ENCODE results near the gene RPL32. TPM values are rescaled to one million over a fixed set of nuclear protein-coding genes. Genes with fewer than 3 reads are reported as not detected.

The RPL32 gene
- total and polyA plus RNA-seq, 9 of the 15 experiments (the other 6 are each of a cell fraction or from before 2014, with no cell fraction given) = 2,738 to 6,200 (median 4,286) TPM

DNA sequence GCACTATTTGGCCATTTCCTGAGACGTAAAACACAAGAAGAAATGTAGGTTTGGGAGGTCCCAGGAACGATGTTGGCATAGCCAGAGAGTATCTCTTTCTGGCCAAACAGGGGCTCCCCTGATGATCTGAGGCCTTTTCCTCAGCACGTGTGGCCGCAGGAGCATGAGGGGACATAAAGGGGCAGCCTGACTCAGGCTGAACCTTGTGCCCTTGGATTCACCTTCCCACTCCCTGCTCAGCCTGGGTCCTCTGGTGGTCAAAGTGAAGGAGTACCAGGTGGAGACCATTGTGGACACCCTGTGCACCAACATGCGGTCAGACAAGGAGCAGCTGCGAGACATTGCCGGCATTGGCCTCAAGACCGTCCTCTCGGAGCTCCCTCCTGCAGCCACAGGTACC lies 34.3 kb downstream of the RPL32 start (continued):
- TF ChIP-seq, protein P1, sequence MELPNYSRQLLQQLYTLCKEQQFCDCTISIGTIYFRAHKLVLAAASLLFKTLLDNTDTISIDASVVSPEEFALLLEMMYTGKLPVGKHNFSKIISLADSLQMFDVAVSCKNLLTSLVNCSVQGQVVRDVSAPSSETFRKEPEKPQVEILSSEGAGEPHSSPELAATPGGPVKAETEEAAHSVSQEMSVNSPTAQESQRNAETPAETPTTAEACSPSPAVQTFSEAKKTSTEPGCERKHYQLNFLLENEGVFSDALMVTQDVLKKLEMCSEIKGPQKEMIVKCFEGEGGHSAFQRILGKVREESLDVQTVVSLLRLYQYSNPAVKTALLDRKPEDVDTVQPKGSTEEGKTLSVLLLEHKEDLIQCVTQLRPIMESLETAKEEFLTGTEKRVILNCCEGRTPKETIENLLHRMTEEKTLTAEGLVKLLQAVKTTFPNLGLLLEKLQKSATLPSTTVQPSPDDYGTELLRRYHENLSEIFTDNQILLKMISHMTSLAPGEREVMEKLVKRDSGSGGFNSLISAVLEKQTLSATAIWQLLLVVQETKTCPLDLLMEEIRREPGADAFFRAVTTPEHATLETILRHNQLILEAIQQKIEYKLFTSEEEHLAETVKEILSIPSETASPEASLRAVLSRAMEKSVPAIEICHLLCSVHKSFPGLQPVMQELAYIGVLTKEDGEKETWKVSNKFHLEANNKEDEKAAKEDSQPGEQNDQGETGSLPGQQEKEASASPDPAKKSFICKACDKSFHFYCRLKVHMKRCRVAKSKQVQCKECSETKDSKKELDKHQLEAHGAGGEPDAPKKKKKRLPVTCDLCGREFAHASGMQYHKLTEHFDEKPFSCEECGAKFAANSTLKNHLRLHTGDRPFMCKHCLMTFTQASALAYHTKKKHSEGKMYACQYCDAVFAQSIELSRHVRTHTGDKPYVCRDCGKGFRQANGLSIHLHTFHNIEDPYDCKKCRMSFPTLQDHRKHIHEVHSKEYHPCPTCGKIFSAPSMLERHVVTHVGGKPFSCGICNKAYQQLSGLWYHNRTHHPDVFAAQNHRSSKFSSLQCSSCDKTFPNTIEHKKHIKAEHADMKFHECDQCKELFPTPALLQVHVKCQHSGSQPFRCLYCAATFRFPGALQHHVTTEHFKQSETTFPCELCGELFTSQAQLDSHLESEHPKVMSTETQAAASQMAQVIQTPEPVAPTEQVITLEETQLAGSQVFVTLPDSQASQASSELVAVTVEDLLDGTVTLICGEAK (IDR thresholded peaks at IDR 0.05) = no peak
- TF ChIP-seq, protein P1 (CRISPR knock-in tag; IDR thresholded peaks at IDR 0.05) = no peak
- no peak for TF ChIP-seq KLF16 (IDR thresholded peaks at IDR 0.05)
- no peak for TF ChIP-seq NFIC (IDR thresholded peaks at IDR 0.05)
- TF ChIP-seq, protein P2, sequence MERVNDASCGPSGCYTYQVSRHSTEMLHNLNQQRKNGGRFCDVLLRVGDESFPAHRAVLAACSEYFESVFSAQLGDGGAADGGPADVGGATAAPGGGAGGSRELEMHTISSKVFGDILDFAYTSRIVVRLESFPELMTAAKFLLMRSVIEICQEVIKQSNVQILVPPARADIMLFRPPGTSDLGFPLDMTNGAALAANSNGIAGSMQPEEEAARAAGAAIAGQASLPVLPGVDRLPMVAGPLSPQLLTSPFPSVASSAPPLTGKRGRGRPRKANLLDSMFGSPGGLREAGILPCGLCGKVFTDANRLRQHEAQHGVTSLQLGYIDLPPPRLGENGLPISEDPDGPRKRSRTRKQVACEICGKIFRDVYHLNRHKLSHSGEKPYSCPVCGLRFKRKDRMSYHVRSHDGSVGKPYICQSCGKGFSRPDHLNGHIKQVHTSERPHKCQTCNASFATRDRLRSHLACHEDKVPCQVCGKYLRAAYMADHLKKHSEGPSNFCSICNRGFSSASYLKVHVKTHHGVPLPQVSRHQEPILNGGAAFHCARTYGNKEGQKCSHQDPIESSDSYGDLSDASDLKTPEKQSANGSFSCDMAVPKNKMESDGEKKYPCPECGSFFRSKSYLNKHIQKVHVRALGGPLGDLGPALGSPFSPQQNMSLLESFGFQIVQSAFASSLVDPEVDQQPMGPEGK (CRISPR knock-in tag; IDR thresholded peaks at IDR 0.05; ENCODE audit: borderline replicate concordance) = no peak
- TF ChIP-seq, protein P3, sequence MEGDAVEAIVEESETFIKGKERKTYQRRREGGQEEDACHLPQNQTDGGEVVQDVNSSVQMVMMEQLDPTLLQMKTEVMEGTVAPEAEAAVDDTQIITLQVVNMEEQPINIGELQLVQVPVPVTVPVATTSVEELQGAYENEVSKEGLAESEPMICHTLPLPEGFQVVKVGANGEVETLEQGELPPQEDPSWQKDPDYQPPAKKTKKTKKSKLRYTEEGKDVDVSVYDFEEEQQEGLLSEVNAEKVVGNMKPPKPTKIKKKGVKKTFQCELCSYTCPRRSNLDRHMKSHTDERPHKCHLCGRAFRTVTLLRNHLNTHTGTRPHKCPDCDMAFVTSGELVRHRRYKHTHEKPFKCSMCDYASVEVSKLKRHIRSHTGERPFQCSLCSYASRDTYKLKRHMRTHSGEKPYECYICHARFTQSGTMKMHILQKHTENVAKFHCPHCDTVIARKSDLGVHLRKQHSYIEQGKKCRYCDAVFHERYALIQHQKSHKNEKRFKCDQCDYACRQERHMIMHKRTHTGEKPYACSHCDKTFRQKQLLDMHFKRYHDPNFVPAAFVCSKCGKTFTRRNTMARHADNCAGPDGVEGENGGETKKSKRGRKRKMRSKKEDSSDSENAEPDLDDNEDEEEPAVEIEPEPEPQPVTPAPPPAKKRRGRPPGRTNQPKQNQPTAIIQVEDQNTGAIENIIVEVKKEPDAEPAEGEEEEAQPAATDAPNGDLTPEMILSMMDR (IDR thresholded peaks at IDR 0.05 in 2 of 3, conservative IDR thresholded peaks at IDR 0.05 in 1 of 3; ENCODE audit: insufficient read depth in 2 of 3, low read depth in 1 of 3, low read length in 3 of 3) = peak; percentile 18 to 36 (median 20); a peak in 4 of 6 replicates
- no peak for TF ChIP-seq BHLHE40 (IDR thresholded peaks at IDR 0.05; ENCODE audit: low read length)
- TF ChIP-seq, protein P4, sequence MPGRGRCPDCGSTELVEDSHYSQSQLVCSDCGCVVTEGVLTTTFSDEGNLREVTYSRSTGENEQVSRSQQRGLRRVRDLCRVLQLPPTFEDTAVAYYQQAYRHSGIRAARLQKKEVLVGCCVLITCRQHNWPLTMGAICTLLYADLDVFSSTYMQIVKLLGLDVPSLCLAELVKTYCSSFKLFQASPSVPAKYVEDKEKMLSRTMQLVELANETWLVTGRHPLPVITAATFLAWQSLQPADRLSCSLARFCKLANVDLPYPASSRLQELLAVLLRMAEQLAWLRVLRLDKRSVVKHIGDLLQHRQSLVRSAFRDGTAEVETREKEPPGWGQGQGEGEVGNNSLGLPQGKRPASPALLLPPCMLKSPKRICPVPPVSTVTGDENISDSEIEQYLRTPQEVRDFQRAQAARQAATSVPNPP (IDR thresholded peaks at IDR 0.05; ENCODE audit: borderline replicate concordance, insufficient read depth, insufficient read length) = no peak
- TF ChIP-seq SMC3 (conservative IDR thresholded peaks at IDR 0.05; ENCODE audit: insufficient read depth, low read depth, low read length) = 0 out of 2 replicates have a peak, but pooled peaks have one; percentile 3
- TF ChIP-seq ARID1B (IDR thresholded peaks at IDR 0.05) = no peak
- TF ChIP-seq CHCHD3 (CRISPR knock-in tag; IDR thresholded peaks at IDR 0.05) = no peak
- TF ChIP-seq EGR1 (conservative IDR thresholded peaks at IDR 0.05) = no peak
- TF ChIP-seq SMAD4 (CRISPR knock-in tag; conservative IDR thresholded peaks at IDR 0.05) = no peak
